Measurements from ENCODE around the gene INVS. TPM values are rescaled to one million over a fixed set of nuclear protein-coding genes. Genes with fewer than 3 reads are reported as not detected.

Gene INVS
- total and polyA plus RNA-seq, 2 of the 4 experiments (the other 2 are of a cell fraction): 9.2 to 33.5 TPM

- no peak overlapping the region for H3K4ac ChIP-seq (ENCODE audit: low read depth, low read length)
- no peak overlapping the region for H2BK20ac ChIP-seq (ENCODE audit: low read depth, low read length)
- ATAC-seq (ENCODE audit: low read depth): no peak
- peaks cover 6 to 12% of the 10 kb centered on the region in 2 experiments; a peak in 3 of 4 replicates for H3K79me1 ChIP-seq (ENCODE audit: low read depth in 1 of 2, low read length in 2 of 2)
- H2BK120ac ChIP-seq (ENCODE audit: low read depth, low read length): no peak overlapping the region
- H3K27me3 ChIP-seq (ENCODE audit: control insufficient read depth, insufficient read depth, low read length): no peaks in the 10 kb centered on the region
- H4K8ac ChIP-seq (ENCODE audit: low read depth in 2 of 2, low read length in 2 of 2): no peak overlapping the region
- TF ChIP-seq CHD1 (IDR thresholded peaks at IDR 0.05; ENCODE audit: low read depth, low read length) (no peak), MAFK (IDR thresholded peaks at IDR 0.05; ENCODE audit: low read depth, low read length) (peak; percentile 42; the same call in 1 of the 2 replicates)
- no peak overlapping the region for H2AFZ ChIP-seq (replicated peaks; ENCODE audit: low read length, poor library complexity)
- 0 out of 2 replicates have a peak, but pooled peaks cover 2% of the 10 kb centered on the region for H3K36me3 ChIP-seq (ENCODE audit: control insufficient read depth, insufficient read depth, low read length)
- H3K4me2 ChIP-seq (ENCODE audit: low read depth, low read length): no peak overlapping the region
- H2AK9ac ChIP-seq (replicated peaks; ENCODE audit: low read depth, low read length, poor library complexity): no peak overlapping the region
- 0 out of 2 replicates have a peak, but pooled peaks cover 4% of the 10 kb centered on the region for H4K20me1 ChIP-seq (ENCODE audit: insufficient read depth, low read length)
- no peak overlapping the region for H3K56ac ChIP-seq (ENCODE audit: extremely low read depth, insufficient read depth, low read length)
- BruUV-seq (replicated peaks): no TSS peak
- H3K9me3 ChIP-seq (ENCODE audit: control insufficient read depth, insufficient read depth, low read length): no peaks in the 10 kb centered on the region
- no peak overlapping the region for H3K4me3 ChIP-seq (ENCODE audit: insufficient read depth, low read depth, low read length)
- no peak overlapping the region for H3K14ac ChIP-seq (replicated peaks; ENCODE audit: low read depth, low read length)
- no peak overlapping the region for H3K18ac ChIP-seq (ENCODE audit: low read depth, low read length)
- CTCF ChIA-PET: interaction anchor here (0.6 kb wide), 1 partner anchor 248 kb away, joined by 3 read pairs; no protein-coding TSS in a partner anchor
- no peak overlapping the region for H2BK5ac ChIP-seq (ENCODE audit: low read depth, low read length, poor library complexity, severe bottlenecking)
- no peak overlapping the region for H4K91ac ChIP-seq (ENCODE audit: insufficient read depth, low read depth, low read length)
- H3K4me1 ChIP-seq (ENCODE audit: control insufficient read depth, insufficient read depth, low read length): peaks cover 3% of the 10 kb centered on the region; the same call in 1 of the 2 replicates
- H3K9ac ChIP-seq (ENCODE audit: low read depth, low read length): no peak overlapping the region
- dilution Hi-C loops (cut with HindIII; ENCODE audit: low sequenced_read_pairs, unreplicated experiment) (no loop called here), intact Hi-C loops (cut with micrococcal nuclease) (loop anchor here (10.0 kb wide), 2 partner anchors 49 to 169 kb away; no protein-coding TSS in a partner anchor), in situ Hi-C loops (cut with MboI; ENCODE audit: low sequenced_read_pairs) (no loop called here)
- POLR2A ChIA-PET (ENCODE audit: unreplicated experiment): no interaction called here
- H3K27ac ChIP-seq (ENCODE audit: insufficient read depth, low read length): no peak overlapping the region
- no CpG with 5 or more reads among the region's 2 CpGs for WGBS, 2 experiments (ENCODE audit: extremely low coverage in 2 of 2, insufficient read length in 1 of 2)
- no peak overlapping the region for H2BK15ac ChIP-seq (ENCODE audit: low read depth, low read length)
- H2AK5ac ChIP-seq (ENCODE audit: low read depth, low read length): no peak overlapping the region
- H3K23ac ChIP-seq (ENCODE audit: low read depth, low read length): no peak overlapping the region
- H3K9me1 ChIP-seq (ENCODE audit: insufficient read depth, low read length): peaks cover 2% of the 10 kb centered on the region; the same call in 1 of the 2 replicates
- H4K5ac ChIP-seq (ENCODE audit: low read depth, low read length): no peak overlapping the region
- no peak for DNase-seq
These were observed 26.9 kb downstream of the INVS start for GRCh38 chr9:100125910-100126309.
